Prostate gland (tissue), 2 donors: ENCODE measurements around the gene ZNF496. TPM values are rescaled to one million over a fixed set of nuclear protein-coding genes. Genes with fewer than 3 reads are reported as not detected.

ENCODE experiments used
- DNase-seq: peaks from one replicate; pipeline ENCODE4 v3.0.0-alpha.2; 2019; ENCODE audit warnings: low spot score
- H3K27ac ChIP-seq, 2 donors: fragments of 200-600 bp; sonication (generic); 2 replicates each; pipeline ENCODE4 v1.5.1; 2017 to 2019
- H3K27me3 ChIP-seq: fragments of 200-600 bp; sonication (generic); replicated peaks from 2 replicates; pipeline ENCODE4 v1.5.1; 2019; ENCODE audit not compliant: insufficient read depth
- H3K36me3 ChIP-seq, 2 donors: fragments of 200-600 bp; sonication (generic); 1 replicate in 1 of 2; 2 replicates in 1 of 2; pipeline versions ENCODE4 v1.5.1 to v1.8.1; 2017 to 2019
- H3K4me1 ChIP-seq: fragments of 200-600 bp; sonication (generic); replicated peaks from 2 replicates; pipeline ENCODE4 v1.5.1; 2019
- H3K4me3 ChIP-seq, 2 donors: fragments of 200-600 bp; sonication (generic); 2 replicates each; pipeline ENCODE4 v1.5.1; 2017 to 2019
- H3K9me3 ChIP-seq: fragments of 200-600 bp; sonication (generic); 2 replicates; pipeline ENCODE4 v1.5.1; 2017
- CTCF ChIP-seq, 4 experiments: fragments of 200-600 bp in 2 of 4; fragments of 450-650 bp in 2 of 4; sonication (generic) in 2 of 4; IDR thresholded peaks; 1 replicate in 3 of 4; 2 replicates in 1 of 4; pipeline ENCODE4 v1.5.1; 2016 to 2019; ENCODE audit warnings: antibody characterized with exemption in 4 of 4, mild to moderate bottlenecking in 2 of 4, moderate library complexity in 2 of 4
- POLR2A ChIP-seq: fragments of 450-650 bp; IDR thresholded peaks from one replicate; pipeline ENCODE4 v1.6.1; 2016; ENCODE audit warnings: antibody characterized with exemption, mild to moderate bottlenecking
- POLR2AphosphoS5 ChIP-seq: sonication (generic); formaldehyde crosslinking; IDR thresholded peaks from one replicate; pipeline ENCODE4 v1.6.1; 2017; ENCODE audit warnings: antibody characterized with exemption
- WGBS: methylation state at CpG from one replicate; pipeline ENCODE4 v1.1.5; 2018; 5-methylcytosine and 5-hydroxymethylcytosine counted together
- intact Hi-C: fragments of 100-400 bp; cut with DNase I; formaldehyde crosslinking; loops from one replicate; pipeline ENCODE4 v1.14.2; 2022
- total RNA-seq, 2 donors: library from RNA; depleted of rRNA; stranded (reverse); fragments of >200 nt; gene quantifications; one replicate each; pipeline ENCODE4 v1.1.0, GENCODE V29; 2016

ZNF496 gene
- total RNA-seq, 2 donors from 2014 or later: 32.1 to 68.2 TPM

GRCh38 chr1:247360991-247361731 is 29.5 kb upstream of the ZNF496 start:
- no peak overlapping the region for H3K4me3 ChIP-seq
- H3K4me1 ChIP-seq: no peaks in the 10 kb centered on the region
- H3K36me3 ChIP-seq: no peaks in the 10 kb centered on the region
- no peak overlapping the region for H3K27ac ChIP-seq
- no peaks in the 10 kb centered on the region for H3K27me3 ChIP-seq
- DNase-seq: no peak
- H3K9me3 ChIP-seq: no peaks in the 10 kb centered on the region
- intact Hi-C loops: no loop called here
- no peak for TF ChIP-seq POLR2A
- no peak for TF ChIP-seq POLR2AphosphoS5
- no peak for TF ChIP-seq CTCF (IDR thresholded peaks at IDR 0.05)
- WGBS: 38% methylated on average over 11 of the region's 11 CpGs

GRCh38 chr1:247360116-247360898 is 28.6 kb upstream of the ZNF496 start:
- intact Hi-C loops: no loop called here
- Histone ChIP-seq H3K4me3 (no peak overlapping the region), H3K36me3 (no peaks in the 10 kb centered on the region), H3K27ac (no peak overlapping the region), H3K4me1 (no peaks in the 10 kb centered on the region), H3K27me3 (no peaks in the 10 kb centered on the region), H3K9me3 (no peaks in the 10 kb centered on the region)
- TF ChIP-seq POLR2A (no peak), CTCF (IDR thresholded peaks at IDR 0.05) (no peak), POLR2AphosphoS5 (no peak)
- WGBS: 38% methylated on average over 13 of the region's 13 CpGs
- DNase-seq: no peak

GRCh38 chr1:247359559-247359958 is 27.9 kb upstream of the ZNF496 start:
- DNase-seq: no peak
- Histone ChIP-seq H3K4me3 (no peak overlapping the region), H3K27me3 (no peaks in the 10 kb centered on the region), H3K27ac (no peak overlapping the region), H3K9me3 (no peaks in the 10 kb centered on the region), H3K4me1 (no peaks in the 10 kb centered on the region), H3K36me3 (no peaks in the 10 kb centered on the region)
- TF ChIP-seq POLR2A (no peak), POLR2AphosphoS5 (no peak), CTCF (IDR thresholded peaks at IDR 0.05) (no peak)
- WGBS: 76% methylated on average over 6 of the region's 6 CpGs
- intact Hi-C loops: no loop called here

GRCh38 chr1:247358920-247359319 is 27.3 kb upstream of the ZNF496 start:
- Histone ChIP-seq H3K36me3 (no peaks in the 10 kb centered on the region), H3K27me3 (no peaks in the 10 kb centered on the region), H3K4me1 (no peaks in the 10 kb centered on the region), H3K9me3 (no peaks in the 10 kb centered on the region), H3K4me3 (no peak overlapping the region), H3K27ac (no peak overlapping the region)
- TF ChIP-seq CTCF (IDR thresholded peaks at IDR 0.05): no peak
- TF ChIP-seq POLR2AphosphoS5: no peak
- TF ChIP-seq POLR2A: no peak
- DNase-seq: no peak
- intact Hi-C loops: no loop called here
- 85% methylated on average over 5 of the region's 5 CpGs for WGBS
